DOHH2 (cell line): ENCODE results near the gene CAMTA1.

Experiments used
- H3F3A ChIP-seq: fragments of 200-600 bp; sonication (generic), shearing (Covaris generic); 2 replicates; pipeline ENCODE4 v1.6.0; 2016; ENCODE audit warnings: antibody characterized with exemption, mild to moderate bottlenecking; ENCODE audit not compliant: control insufficient read depth, insufficient read depth
- H3K27ac ChIP-seq: fragments of 200-600 bp; sonication (generic); 2 replicates; pipeline ENCODE4 v1.5.1; 2014; ENCODE audit warnings: low read depth, mild to moderate bottlenecking, low read length, moderate library complexity
- H3K27me3 ChIP-seq: fragments of 200-600 bp; sonication (generic); 2 replicates; pipeline ENCODE4 v1.6.1; 2014; ENCODE audit warnings: mild to moderate bottlenecking, low read length, mixed read lengths; ENCODE audit not compliant: control insufficient read depth
- H3K36me3 ChIP-seq: fragments of 200-600 bp; sonication (generic); 2 replicates; pipeline ENCODE4 v1.6.1; 2014; ENCODE audit warnings: mild to moderate bottlenecking, low read length, moderate library complexity, mixed read lengths; ENCODE audit not compliant: control insufficient read depth
- H3K4me1 ChIP-seq: fragments of 200-600 bp; sonication (generic); 2 replicates; pipeline ENCODE4 v1.6.1; 2014; ENCODE audit warnings: mild to moderate bottlenecking, low read length, mixed read lengths; ENCODE audit not compliant: control insufficient read depth
- H3K4me2 ChIP-seq: fragments of 200-600 bp; sonication (generic); 2 replicates; pipeline ENCODE4 v1.6.0; 2014; ENCODE audit warnings: mild to moderate bottlenecking, low read length, moderate library complexity
- H3K4me3 ChIP-seq: fragments of 200-600 bp; sonication (generic); 2 replicates; pipeline ENCODE4 v1.5.1; 2014; ENCODE audit warnings: mild to moderate bottlenecking, low read length, mixed read lengths
- H3K79me2 ChIP-seq: fragments of 200-600 bp; sonication (generic); 2 replicates; pipeline ENCODE4 v1.6.1; 2014; ENCODE audit warnings: mild to moderate bottlenecking, low read length, mixed read lengths; ENCODE audit not compliant: control insufficient read depth
- H3K9me2 ChIP-seq: fragments of 200-600 bp; sonication (generic); replicated peaks from 2 replicates; pipeline ENCODE4 v1.6.1; 2014; ENCODE audit warnings: mild to moderate bottlenecking, low read length, mixed read lengths; ENCODE audit not compliant: control insufficient read depth
- H3K9me3 ChIP-seq: fragments of 200-600 bp; sonication (generic); 2 replicates; pipeline ENCODE4 v1.6.1; 2014; ENCODE audit warnings: antibody characterized with exemption, low read length, mixed read lengths; ENCODE audit not compliant: control insufficient read depth, insufficient read depth
- H4K20me1 ChIP-seq: fragments of 200-600 bp; sonication (generic); 2 replicates; pipeline ENCODE4 v1.6.0; 2014; ENCODE audit warnings: low read depth, mild to moderate bottlenecking, antibody characterized with exemption, low read length, moderate library complexity; ENCODE audit not compliant: control insufficient read depth, insufficient read depth
- EZH2phosphoT487 ChIP-seq: fragments of 200-600 bp; sonication (generic); IDR thresholded peaks from 2 replicates; pipeline ENCODE4 v1.6.1; 2017; ENCODE audit warnings: borderline replicate concordance, mild to moderate bottlenecking, antibody characterized with exemption, low read length, moderate library complexity, mixed read lengths
- TF ChIP-seq, protein P1 (sequence below): fragments of 200-600 bp; sonication (generic); IDR thresholded peaks from one replicate; pipeline ENCODE4 v1.5.1; 2014; ENCODE audit warnings: antibody characterized with exemption, mild to moderate bottlenecking, low read depth, low read length; ENCODE audit not compliant: poor library complexity, severe bottlenecking

The CAMTA1 gene

DNA sequence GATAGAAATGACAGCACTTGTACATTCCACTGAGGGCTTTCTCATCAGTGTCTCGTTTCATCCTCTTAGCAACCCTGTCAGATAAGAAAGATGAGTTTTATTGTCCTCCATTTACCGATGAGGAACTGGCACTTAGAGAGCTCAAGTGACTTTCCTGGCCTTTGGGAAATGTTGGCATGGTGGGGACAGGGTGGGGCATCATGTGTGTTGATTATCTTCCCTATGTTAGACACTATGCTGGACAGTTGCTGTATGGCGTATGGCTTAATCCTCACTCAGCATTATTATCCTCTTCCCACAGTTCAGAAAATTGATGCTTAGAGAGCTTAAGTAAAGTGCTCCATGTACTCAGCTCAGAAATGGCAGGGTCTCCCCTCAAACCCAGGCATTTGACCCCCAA is 163.2 kb downstream of the CAMTA1 start:
- H3K4me3 ChIP-seq, result no peak overlapping the region
- H3F3A ChIP-seq, result peaks cover 8% of the 10 kb centered on the region; the same call in 1 of the 2 replicates
- TF ChIP-seq, protein P1, sequence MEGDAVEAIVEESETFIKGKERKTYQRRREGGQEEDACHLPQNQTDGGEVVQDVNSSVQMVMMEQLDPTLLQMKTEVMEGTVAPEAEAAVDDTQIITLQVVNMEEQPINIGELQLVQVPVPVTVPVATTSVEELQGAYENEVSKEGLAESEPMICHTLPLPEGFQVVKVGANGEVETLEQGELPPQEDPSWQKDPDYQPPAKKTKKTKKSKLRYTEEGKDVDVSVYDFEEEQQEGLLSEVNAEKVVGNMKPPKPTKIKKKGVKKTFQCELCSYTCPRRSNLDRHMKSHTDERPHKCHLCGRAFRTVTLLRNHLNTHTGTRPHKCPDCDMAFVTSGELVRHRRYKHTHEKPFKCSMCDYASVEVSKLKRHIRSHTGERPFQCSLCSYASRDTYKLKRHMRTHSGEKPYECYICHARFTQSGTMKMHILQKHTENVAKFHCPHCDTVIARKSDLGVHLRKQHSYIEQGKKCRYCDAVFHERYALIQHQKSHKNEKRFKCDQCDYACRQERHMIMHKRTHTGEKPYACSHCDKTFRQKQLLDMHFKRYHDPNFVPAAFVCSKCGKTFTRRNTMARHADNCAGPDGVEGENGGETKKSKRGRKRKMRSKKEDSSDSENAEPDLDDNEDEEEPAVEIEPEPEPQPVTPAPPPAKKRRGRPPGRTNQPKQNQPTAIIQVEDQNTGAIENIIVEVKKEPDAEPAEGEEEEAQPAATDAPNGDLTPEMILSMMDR, result no peak
- no peak for TF ChIP-seq EZH2phosphoT487

DNA sequence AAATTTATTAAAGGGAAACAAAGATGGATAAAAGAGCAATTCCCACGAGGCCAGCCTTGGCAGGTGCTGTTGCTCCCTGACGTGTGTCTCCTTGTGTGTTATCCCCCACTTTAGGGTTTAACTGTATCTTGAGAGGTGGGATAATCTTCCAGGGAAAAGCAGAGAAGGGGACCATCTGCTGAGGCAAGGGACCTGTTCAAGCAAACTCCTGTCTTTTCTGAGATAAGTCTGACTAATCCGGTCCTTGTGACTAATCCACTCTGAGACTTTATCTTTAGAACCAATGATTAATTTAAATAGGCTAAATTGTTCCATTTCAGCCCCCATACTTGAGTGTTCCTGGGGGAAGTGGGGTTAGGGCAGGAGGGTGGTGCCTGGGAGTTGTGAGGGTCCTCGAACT is 163.6 kb downstream of the CAMTA1 start:
- H3K4me1 ChIP-seq, result peaks cover 49% of the 10 kb centered on the region
- H3F3A ChIP-seq, result peaks cover 8% of the 10 kb centered on the region; the same call in 1 of the 2 replicates
- H3K27ac ChIP-seq, result no peak overlapping the region
- H3K36me3 ChIP-seq, result no peaks in the 10 kb centered on the region
- no peaks in the 10 kb centered on the region for H3K79me2 ChIP-seq
- H3K27me3 ChIP-seq, result no peaks in the 10 kb centered on the region
- no peaks in the 10 kb centered on the region for H3K9me3 ChIP-seq
- no peak overlapping the region for H3K4me3 ChIP-seq
- H3K9me2 ChIP-seq, result no peaks in the 10 kb centered on the region
- TF ChIP-seq, protein P1, result no peak
- TF ChIP-seq EZH2phosphoT487, result no peak
- no peak overlapping the region for H3K4me2 ChIP-seq
- H4K20me1 ChIP-seq, result no peaks in the 10 kb centered on the region

More for the DNA sequence above, 163.2 kb downstream of the CAMTA1 start:
- no peaks in the 10 kb centered on the region for H4K20me1 ChIP-seq
- peaks cover 49% of the 10 kb centered on the region for H3K4me1 ChIP-seq
- no peaks in the 10 kb centered on the region for H3K9me3 ChIP-seq
- H3K27me3 ChIP-seq, result no peaks in the 10 kb centered on the region
- no peaks in the 10 kb centered on the region for H3K79me2 ChIP-seq
- H3K27ac ChIP-seq, result no peak overlapping the region
- H3K9me2 ChIP-seq, result no peaks in the 10 kb centered on the region
- H3K4me2 ChIP-seq, result no peak overlapping the region
- H3K36me3 ChIP-seq, result no peaks in the 10 kb centered on the region

DNA sequence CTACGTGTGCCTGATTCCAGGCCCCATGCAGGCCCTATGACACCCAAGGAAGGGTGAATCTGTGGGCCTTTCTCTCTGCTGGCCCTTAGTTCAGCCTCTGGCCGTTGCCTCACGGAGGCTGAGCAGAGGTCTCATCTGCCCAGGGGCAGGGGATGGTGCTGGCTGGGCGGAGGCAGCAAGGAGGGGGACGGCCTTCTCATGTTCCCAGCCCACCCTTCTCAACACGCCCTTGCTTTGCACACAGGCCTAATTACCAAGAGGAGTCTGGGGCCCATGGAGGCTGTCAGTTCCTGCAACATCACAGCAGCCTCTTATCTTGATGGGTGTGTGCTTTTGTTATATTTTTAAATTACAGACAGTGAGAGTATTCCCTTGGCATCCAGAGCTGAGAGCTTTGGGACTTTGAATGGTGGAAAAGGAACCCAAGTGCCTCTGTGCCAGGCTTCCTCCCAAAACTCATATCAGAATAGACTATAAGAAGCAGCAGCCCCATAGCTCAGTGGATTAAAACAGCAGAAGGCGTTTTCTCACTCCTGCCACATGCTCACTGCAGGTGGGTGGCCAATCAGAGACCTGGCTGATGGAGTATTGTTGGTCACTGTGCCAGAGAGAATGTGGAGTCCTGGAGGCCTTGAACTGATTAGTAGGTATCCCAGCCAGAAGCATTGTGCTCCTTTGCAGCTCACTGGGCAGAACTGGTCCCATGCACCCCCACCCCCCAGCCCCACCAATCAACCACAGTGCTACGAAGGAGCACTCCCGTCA is 164.9 kb downstream of the CAMTA1 start:
- H3K79me2 ChIP-seq, result no peaks in the 10 kb centered on the region
- no peaks in the 10 kb centered on the region for H3K27me3 ChIP-seq
- H3K27ac ChIP-seq, result no peak overlapping the region
- no peak overlapping the region for H3K4me3 ChIP-seq
- no peaks in the 10 kb centered on the region for H4K20me1 ChIP-seq
- H3K36me3 ChIP-seq, result no peaks in the 10 kb centered on the region
- TF ChIP-seq EZH2phosphoT487, result no peak
- TF ChIP-seq, protein P1, result no peak
- no peaks in the 10 kb centered on the region for H3K9me2 ChIP-seq
- H3K4me1 ChIP-seq, result peaks cover 47% of the 10 kb centered on the region
- peaks cover 8% of the 10 kb centered on the region; the same call in 1 of the 2 replicates for H3F3A ChIP-seq
- H3K4me2 ChIP-seq, result no peak overlapping the region
- no peaks in the 10 kb centered on the region for H3K9me3 ChIP-seq
